Measurements from ENCODE around the gene EHD2.

DNA sequence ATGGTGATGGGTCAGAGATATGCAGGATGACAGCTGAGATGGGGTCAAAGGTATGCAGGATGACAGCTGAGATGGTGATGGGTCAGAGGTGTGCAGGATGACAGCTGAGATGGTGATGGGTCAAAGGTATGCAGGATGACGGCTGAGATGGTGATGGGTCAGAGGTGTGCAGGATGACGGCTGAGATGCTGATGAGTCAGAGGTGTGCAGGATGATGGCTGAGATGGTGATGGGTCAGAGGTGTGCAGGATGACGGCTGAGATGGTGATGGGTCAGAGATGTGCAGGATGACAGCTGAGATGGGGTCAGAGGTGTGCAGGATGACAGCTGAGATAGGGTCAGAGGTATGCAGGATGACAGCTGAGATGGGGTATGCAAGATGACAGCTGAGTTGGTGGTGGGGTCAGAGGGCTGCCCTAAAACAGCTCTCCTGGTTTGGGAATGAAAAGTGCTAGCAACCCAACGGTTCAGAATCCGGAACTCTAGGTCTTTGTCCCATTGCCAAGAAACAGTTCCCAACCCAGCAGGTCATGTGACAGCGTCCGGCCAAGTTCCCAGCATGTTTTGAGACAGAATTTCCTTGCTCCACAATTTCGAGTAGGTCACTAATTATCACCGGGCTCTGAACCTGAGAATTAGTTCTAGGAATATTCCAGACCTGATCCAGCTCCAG, 68.5 kb downstream of the EHD2 start:
- TF ChIP-seq HDGF (IDR thresholded peaks at IDR 0.05; ENCODE audit: borderline replicate concordance) = no peak
- TF ChIP-seq ARNT (IDR thresholded peaks at IDR 0.05) = no peak
- no peak for TF ChIP-seq PKNOX1 (IDR thresholded peaks at IDR 0.05)
- TF ChIP-seq TARDBP (IDR thresholded peaks at IDR 0.05) = no peak
- no peak for TF ChIP-seq SUZ12 (IDR thresholded peaks at IDR 0.05)

All from HEK293T (cell line).